ENCODE measurements around the gene LRIG1.

DNA sequence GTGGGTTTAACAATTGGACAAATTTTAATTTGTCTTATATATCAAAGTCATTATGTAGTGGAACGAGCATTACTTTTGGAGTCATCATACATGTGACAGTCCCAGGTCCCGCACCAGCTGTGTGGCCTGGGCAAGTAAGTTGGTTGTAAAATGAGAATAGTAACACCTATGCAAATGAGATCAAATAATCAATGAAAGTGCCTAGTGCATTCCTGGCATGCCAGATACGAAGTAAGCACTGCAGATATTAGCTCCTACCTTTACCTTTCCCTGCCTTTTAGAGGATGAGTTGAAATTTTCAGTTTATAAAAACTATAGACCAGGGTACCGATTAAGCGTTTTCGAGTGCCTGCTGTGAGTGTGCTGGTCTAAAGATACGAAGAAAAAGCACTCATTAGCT lies 134.1 kb downstream of the LRIG1 start:
- TF ChIP-seq CTCF (conservative IDR thresholded peaks at IDR 0.05 in 1 of 2, IDR thresholded peaks at IDR 0.05 in 1 of 2; ENCODE audit: low read depth in 1 of 2, low read length in 2 of 2): no peak
- no peak for TF ChIP-seq EZH2 (IDR thresholded peaks at IDR 0.05; ENCODE audit: low read length, missing control alignments)
